IMR-90 (cell line): ENCODE results near the gene CCDC152. TPM values are rescaled to one million over a fixed set of nuclear protein-coding genes. Genes with fewer than 3 reads are reported as not detected.

ENCODE experiments used
- ATAC-seq: fragments of 200-7000 bp; cut with Tn5 transposase; 2 replicates; pipeline ENCODE4 v1.9.1; 2020; ENCODE audit warnings: low read depth, mild to moderate bottlenecking, moderate library complexity
- BruUV-seq: library from RNA; stranded (reverse); fragments of 400-500 nt; replicated peaks from 2 replicates; lab custom pipeline; 2021; lab: Mats Ljungman, UMichigan
- CTCF ChIA-PET: fragments of 300-600 bp; formaldehyde crosslinking; extraction: SDS; loops from one replicate; lab custom pipeline; 2021; ENCODE audit warnings: antibody characterized with exemption; lab: Yijun Ruan, JAX
- POLR2A ChIA-PET: fragments of 300-600 bp; sonication (Branson Sonifier 250); formaldehyde crosslinking; loops from one replicate; lab custom pipeline; 2022; ENCODE audit warnings: antibody characterized with exemption; ENCODE audit not compliant: unreplicated experiment; lab: Charles Lee
- DNase-seq: peaks from one replicate; pipeline ENCODE4 v3.0.0; 2013
- H2AFZ ChIP-seq: replicated peaks from 2 replicates; pipeline ENCODE3; 2013; ENCODE audit warnings: low read length, mild to moderate bottlenecking; ENCODE audit not compliant: poor library complexity
- H2AK5ac ChIP-seq: 2 replicates; pipeline ENCODE4 v1.6.1; 2013; ENCODE audit warnings: low read depth, low read length, inconsistent platforms
- H2AK9ac ChIP-seq: replicated peaks from 2 replicates; pipeline ENCODE3; 2013; ENCODE audit warnings: mild to moderate bottlenecking, low read depth, low read length, moderate library complexity; ENCODE audit not compliant: poor library complexity
- H2BK120ac ChIP-seq: 2 replicates; pipeline ENCODE4 v1.6.1; 2013; ENCODE audit warnings: low read depth, low read length, inconsistent platforms
- H2BK15ac ChIP-seq: 3 replicates; pipeline ENCODE4 v1.6.1; 2013; ENCODE audit warnings: low read depth, low read length, inconsistent platforms
- H2BK20ac ChIP-seq: 2 replicates; pipeline ENCODE4 v1.6.1; 2013; ENCODE audit warnings: low read depth, mild to moderate bottlenecking, inconsistent platforms, low read length, moderate library complexity
- H2BK5ac ChIP-seq: 2 replicates; pipeline ENCODE4 v1.6.1; 2013; ENCODE audit warnings: mild to moderate bottlenecking, low read depth, low read length, inconsistent platforms; ENCODE audit not compliant: poor library complexity, severe bottlenecking
- H3K14ac ChIP-seq: replicated peaks from 2 replicates; pipeline ENCODE4 v1.6.1; 2013; ENCODE audit warnings: low read depth, low read length, inconsistent platforms
- H3K18ac ChIP-seq: 2 replicates; pipeline ENCODE4 v1.6.1; 2013; ENCODE audit warnings: low read depth, low read length, control low read depth
- H3K23ac ChIP-seq: 2 replicates; pipeline ENCODE4 v1.6.1; 2013; ENCODE audit warnings: low read depth, low read length, inconsistent platforms
- H3K27ac ChIP-seq: 2 replicates; pipeline ENCODE4 v1.5.1; 2013; ENCODE audit warnings: mild to moderate bottlenecking, control low read depth, low read length; ENCODE audit not compliant: insufficient read depth
- H3K27me3 ChIP-seq: 2 replicates; pipeline ENCODE4 v1.6.1; 2013; ENCODE audit warnings: low read length; ENCODE audit not compliant: control insufficient read depth, insufficient read depth
- H3K36me3 ChIP-seq: 2 replicates; pipeline ENCODE4 v1.6.1; 2013; ENCODE audit warnings: low read length, mixed read lengths; ENCODE audit not compliant: control insufficient read depth, insufficient read depth
- H3K4ac ChIP-seq: 2 replicates; pipeline ENCODE4 v1.6.1; 2013; ENCODE audit warnings: low read depth, low read length, inconsistent platforms
- H3K4me1 ChIP-seq: 2 replicates; pipeline ENCODE4 v1.6.1; 2013; ENCODE audit warnings: low read length, mixed read lengths; ENCODE audit not compliant: control insufficient read depth, insufficient read depth
- H3K4me2 ChIP-seq: 2 replicates; pipeline ENCODE4 v1.6.1; 2013; ENCODE audit warnings: low read depth, mild to moderate bottlenecking, control low read depth, low read length, moderate library complexity
- H3K4me3 ChIP-seq: 2 replicates; pipeline ENCODE4 v1.5.1; 2013; ENCODE audit warnings: low read depth, mild to moderate bottlenecking, control low read depth, low read length, moderate library complexity; ENCODE audit not compliant: insufficient read depth
- H3K56ac ChIP-seq: 2 replicates; pipeline ENCODE4 v1.6.1; 2013; ENCODE audit warnings: low read length, inconsistent platforms; ENCODE audit not compliant: insufficient read depth; ENCODE audit errors: extremely low read depth
- H3K79me1 ChIP-seq, 2 experiments: 2 replicates each; pipeline ENCODE4 v1.6.1; 2013; ENCODE audit warnings: low read length in 2 of 2, inconsistent platforms in 1 of 2, low read depth in 1 of 2
- H3K9ac ChIP-seq: 2 replicates; pipeline ENCODE4 v1.6.1; 2013; ENCODE audit warnings: low read depth, low read length, control low read depth
- H3K9me1 ChIP-seq: 2 replicates; pipeline ENCODE4 v1.6.1; 2013; ENCODE audit warnings: low read length, inconsistent platforms; ENCODE audit not compliant: insufficient read depth
- H3K9me3 ChIP-seq: 2 replicates; pipeline ENCODE4 v1.6.1; 2013; ENCODE audit warnings: low read length; ENCODE audit not compliant: control insufficient read depth, insufficient read depth
- H4K20me1 ChIP-seq: 2 replicates; pipeline ENCODE4 v1.6.1; 2013; ENCODE audit warnings: low read length, inconsistent platforms; ENCODE audit not compliant: insufficient read depth
- H4K5ac ChIP-seq: 2 replicates; pipeline ENCODE4 v1.6.1; 2013; ENCODE audit warnings: mild to moderate bottlenecking, low read depth, low read length, control low read depth
- H4K8ac ChIP-seq, 2 experiments: 2 replicates each; pipeline ENCODE4 v1.6.1; 2013; ENCODE audit warnings: low read depth in 2 of 2, low read length in 2 of 2, control low read depth in 1 of 2, inconsistent platforms in 1 of 2
- H4K91ac ChIP-seq: 2 replicates; pipeline ENCODE4 v1.6.1; 2013; ENCODE audit warnings: low read depth, low read length, inconsistent platforms; ENCODE audit not compliant: insufficient read depth
- BHLHE40 ChIP-seq: fragments of 150-350 bp; IDR thresholded peaks from 2 replicates; pipeline ENCODE4 v1.6.1; 2016; ENCODE audit warnings: mild to moderate bottlenecking, low read depth, low read length
- CHD1 ChIP-seq: IDR thresholded peaks from 2 replicates; pipeline ENCODE4 v1.6.1; 2012; ENCODE audit warnings: low read depth, low read length, improper control_type of control experiment
- FOS ChIP-seq: fragments of 150-350 bp; IDR thresholded peaks from 2 replicates; pipeline ENCODE4 v1.6.1; 2016; ENCODE audit warnings: low read depth, low read length
- MAFK ChIP-seq: IDR thresholded peaks from 2 replicates; pipeline ENCODE4 v1.6.1; 2012; ENCODE audit warnings: low read depth, low read length, improper control_type of control experiment
- MAZ ChIP-seq: IDR thresholded peaks from 2 replicates; pipeline ENCODE4 v1.6.1; 2012; ENCODE audit warnings: low read depth, mild to moderate bottlenecking, low read length, improper control_type of control experiment, moderate library complexity, borderline replicate concordance
- MXI1 ChIP-seq: IDR thresholded peaks from 2 replicates; pipeline ENCODE4 v1.6.1; 2012; ENCODE audit warnings: low read depth, mild to moderate bottlenecking, low read length, moderate library complexity, borderline replicate concordance
- NFE2L2 ChIP-seq: fragments of 150-350 bp; IDR thresholded peaks from 2 replicates; pipeline ENCODE4 v1.6.1; 2016; ENCODE audit warnings: low read depth, mild to moderate bottlenecking, low read length
- POLR2A ChIP-seq: IDR thresholded peaks from 2 replicates; pipeline ENCODE4 v1.6.1; 2012; ENCODE audit warnings: mild to moderate bottlenecking, low read depth, low read length
- RAD21 ChIP-seq: IDR thresholded peaks from 2 replicates; pipeline ENCODE4 v1.6.1; 2012; ENCODE audit warnings: low read length, improper control_type of control experiment
- RCOR1 ChIP-seq: IDR thresholded peaks from 2 replicates; pipeline ENCODE4 v1.6.1; 2012; ENCODE audit warnings: mild to moderate bottlenecking, low read length, improper control_type of control experiment; ENCODE audit not compliant: insufficient replicate concordance
- RFX5 ChIP-seq: IDR thresholded peaks from 2 replicates; pipeline ENCODE4 v1.8.0; 2012; ENCODE audit warnings: low read depth, mild to moderate bottlenecking, low read length, moderate library complexity
- SMC3 ChIP-seq: fragments of 150-350 bp; IDR thresholded peaks from 2 replicates; pipeline ENCODE4 v1.6.1; 2016; ENCODE audit warnings: low read depth, mild to moderate bottlenecking, antibody characterized with exemption, low read length, moderate library complexity
- WGBS, 2 experiments: methylation state at CpG; one replicate each; pipeline versions ENCODE4 v1.1.5 to v1.1.7; 2013; ENCODE audit warnings: missing lambda C conversion rate in 2 of 2; ENCODE audit not compliant: insufficient read length in 1 of 2; ENCODE audit errors: extremely low coverage in 2 of 2; 5-methylcytosine and 5-hydroxymethylcytosine counted together
- dilution Hi-C: fragments of 300-500 bp; cut with HindIII; formaldehyde crosslinking; loops from one replicate; pipeline ENCODE4 v1.14.3; 2018; ENCODE audit warnings: low sequenced_read_pairs; ENCODE audit not compliant: unreplicated experiment
- in situ Hi-C: fragments of 300-500 bp; cut with MboI; formaldehyde crosslinking; loops from 3 replicates; pipeline ENCODE4 v1.14.3; 2019; ENCODE audit warnings: low sequenced_read_pairs, inconsistent platforms, mixed read lengths
- intact Hi-C: fragments of 100-400 bp; cut with micrococcal nuclease; formaldehyde crosslinking; loops from 2 replicates; pipeline ENCODE4 v1.10.0; 2022
- polyA plus RNA-seq, 3 experiments: library from polyadenylated mRNA; depleted of rRNA; stranded (reverse); fragments of >200 nt; gene quantifications; 2 replicates each; pipeline ENCODE4 v1.2.3, GENCODE V29; 2012; ENCODE audit warnings: low replicate concordance in 1 of 3
- total RNA-seq: library from RNA; depleted of rRNA; stranded (reverse); fragments of >200 nt; gene quantifications from 2 replicates; pipeline ENCODE4 v1.2.3, GENCODE V29; 2012
- TF ChIP-seq, protein P1 (sequence below): fragments of 150-350 bp; IDR thresholded peaks from 2 replicates; pipeline ENCODE4 v1.6.1; 2017; ENCODE audit warnings: mild to moderate bottlenecking, antibody characterized with exemption, low read length, low read depth
- TF ChIP-seq, protein P2 (sequence below): conservative IDR thresholded peaks from 2 replicates; pipeline ENCODE4 v1.5.1; 2012; ENCODE audit warnings: mild to moderate bottlenecking, low read depth, low read length, improper control_type of control experiment
- TF ChIP-seq, protein P3 (sequence below): fragments of 150-350 bp; IDR thresholded peaks from 2 replicates; pipeline ENCODE4 v1.6.1; 2016; ENCODE audit warnings: low read depth, mild to moderate bottlenecking, low read length, moderate library complexity, borderline replicate concordance

Gene CCDC152
- total and polyA plus RNA-seq, 2 of the 4 experiments (the other 2 are of a cell fraction): 0.87 to 0.90 TPM

DNA sequence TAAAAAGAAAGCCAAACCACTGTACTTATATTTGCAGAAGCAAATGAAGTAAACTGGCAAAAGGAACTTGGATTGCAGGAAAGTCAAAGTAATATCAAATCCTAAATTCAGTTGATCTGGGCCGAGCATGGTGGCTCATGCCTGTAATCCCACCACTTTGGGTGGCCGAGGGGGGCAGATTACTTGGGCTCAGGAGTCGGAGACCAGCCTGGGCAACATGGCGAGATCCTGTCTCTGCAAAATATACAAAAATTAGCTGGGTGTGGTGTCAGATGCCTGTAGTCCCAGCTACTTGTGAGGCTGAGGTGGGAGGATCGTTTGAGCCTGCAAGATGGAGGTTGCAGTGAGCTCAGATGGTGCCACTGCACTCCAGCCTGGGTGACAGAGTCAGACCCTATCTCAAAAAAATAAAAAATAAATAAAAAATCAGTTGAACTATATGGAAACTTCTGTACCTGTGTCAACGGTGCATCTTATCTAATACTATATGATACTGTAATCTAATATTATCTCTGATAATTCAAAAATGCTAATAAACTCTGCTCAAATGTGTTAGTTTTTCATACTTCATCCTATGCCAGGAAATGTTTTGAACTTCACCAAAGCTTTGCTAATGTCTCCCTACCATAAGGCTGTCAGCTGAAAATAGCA lies 45.0 kb downstream of the CCDC152 start:
- ChIA-PET CTCF (no interaction called here), POLR2A (no interaction called here)
- no peak overlapping the region for H3K56ac ChIP-seq
- no peak for DNase-seq
- H2AK5ac ChIP-seq: no peak overlapping the region
- H4K91ac ChIP-seq: no peak overlapping the region
- no peaks in the 10 kb centered on the region for H3K79me1 ChIP-seq
- TF ChIP-seq, protein P1, sequence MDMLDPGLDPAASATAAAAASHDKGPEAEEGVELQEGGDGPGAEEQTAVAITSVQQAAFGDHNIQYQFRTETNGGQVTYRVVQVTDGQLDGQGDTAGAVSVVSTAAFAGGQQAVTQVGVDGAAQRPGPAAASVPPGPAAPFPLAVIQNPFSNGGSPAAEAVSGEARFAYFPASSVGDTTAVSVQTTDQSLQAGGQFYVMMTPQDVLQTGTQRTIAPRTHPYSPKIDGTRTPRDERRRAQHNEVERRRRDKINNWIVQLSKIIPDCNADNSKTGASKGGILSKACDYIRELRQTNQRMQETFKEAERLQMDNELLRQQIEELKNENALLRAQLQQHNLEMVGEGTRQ: no peak
- TF ChIP-seq MXI1: no peak
- no peak for TF ChIP-seq BHLHE40
- no peak for TF ChIP-seq RCOR1
- TF ChIP-seq, protein P2, sequence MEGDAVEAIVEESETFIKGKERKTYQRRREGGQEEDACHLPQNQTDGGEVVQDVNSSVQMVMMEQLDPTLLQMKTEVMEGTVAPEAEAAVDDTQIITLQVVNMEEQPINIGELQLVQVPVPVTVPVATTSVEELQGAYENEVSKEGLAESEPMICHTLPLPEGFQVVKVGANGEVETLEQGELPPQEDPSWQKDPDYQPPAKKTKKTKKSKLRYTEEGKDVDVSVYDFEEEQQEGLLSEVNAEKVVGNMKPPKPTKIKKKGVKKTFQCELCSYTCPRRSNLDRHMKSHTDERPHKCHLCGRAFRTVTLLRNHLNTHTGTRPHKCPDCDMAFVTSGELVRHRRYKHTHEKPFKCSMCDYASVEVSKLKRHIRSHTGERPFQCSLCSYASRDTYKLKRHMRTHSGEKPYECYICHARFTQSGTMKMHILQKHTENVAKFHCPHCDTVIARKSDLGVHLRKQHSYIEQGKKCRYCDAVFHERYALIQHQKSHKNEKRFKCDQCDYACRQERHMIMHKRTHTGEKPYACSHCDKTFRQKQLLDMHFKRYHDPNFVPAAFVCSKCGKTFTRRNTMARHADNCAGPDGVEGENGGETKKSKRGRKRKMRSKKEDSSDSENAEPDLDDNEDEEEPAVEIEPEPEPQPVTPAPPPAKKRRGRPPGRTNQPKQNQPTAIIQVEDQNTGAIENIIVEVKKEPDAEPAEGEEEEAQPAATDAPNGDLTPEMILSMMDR: no peak
- TF ChIP-seq FOS: no peak
- TF ChIP-seq MAFK: no peak
- TF ChIP-seq SMC3: no peak
- no peak for TF ChIP-seq POLR2A
- no peak for TF ChIP-seq CHD1
- TF ChIP-seq NFE2L2: no peak
- TF ChIP-seq RAD21: no peak
- TF ChIP-seq RFX5: no peak
- no peak for TF ChIP-seq MAZ
- TF ChIP-seq, protein P3, sequence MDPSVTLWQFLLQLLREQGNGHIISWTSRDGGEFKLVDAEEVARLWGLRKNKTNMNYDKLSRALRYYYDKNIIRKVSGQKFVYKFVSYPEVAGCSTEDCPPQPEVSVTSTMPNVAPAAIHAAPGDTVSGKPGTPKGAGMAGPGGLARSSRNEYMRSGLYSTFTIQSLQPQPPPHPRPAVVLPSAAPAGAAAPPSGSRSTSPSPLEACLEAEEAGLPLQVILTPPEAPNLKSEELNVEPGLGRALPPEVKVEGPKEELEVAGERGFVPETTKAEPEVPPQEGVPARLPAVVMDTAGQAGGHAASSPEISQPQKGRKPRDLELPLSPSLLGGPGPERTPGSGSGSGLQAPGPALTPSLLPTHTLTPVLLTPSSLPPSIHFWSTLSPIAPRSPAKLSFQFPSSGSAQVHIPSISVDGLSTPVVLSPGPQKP: no peak
- H3K23ac ChIP-seq: no peak overlapping the region
- H4K20me1 ChIP-seq: no peaks in the 10 kb centered on the region
- no peak overlapping the region for H3K4me3 ChIP-seq
- no peak overlapping the region for H2BK5ac ChIP-seq
- in situ Hi-C loops: no loop called here
- H4K5ac ChIP-seq: no peak overlapping the region
- no peak overlapping the region for H2BK20ac ChIP-seq
- no peaks in the 10 kb centered on the region for H3K4me1 ChIP-seq
- no peak overlapping the region for H2BK15ac ChIP-seq
- no peak overlapping the region for H2AFZ ChIP-seq
- dilution Hi-C loops: no loop called here
- intact Hi-C loops: no loop called here
- no peaks in the 10 kb centered on the region for H3K27me3 ChIP-seq
- no peak overlapping the region for H2BK120ac ChIP-seq
- no TSS peak for BruUV-seq
- no peak for ATAC-seq
- H3K4ac ChIP-seq: no peak overlapping the region
- WGBS, 2 experiments: 90% methylated on average over 2 of the region's 6 CpGs; no CpG with 5 or more reads in 1 of the 2 experiments
- H3K9ac ChIP-seq: no peak overlapping the region
- no peaks in the 10 kb centered on the region for H3K36me3 ChIP-seq
- H3K27ac ChIP-seq: no peak overlapping the region
- no peaks in the 10 kb centered on the region for H3K9me1 ChIP-seq
- no peak overlapping the region for H3K4me2 ChIP-seq
- no peak overlapping the region for H4K8ac ChIP-seq
- H3K9me3 ChIP-seq: no peaks in the 10 kb centered on the region
- no peak overlapping the region for H3K18ac ChIP-seq
- no peak overlapping the region for H2AK9ac ChIP-seq
- H3K14ac ChIP-seq: no peak overlapping the region
